ENCODE data around the gene SERPINC1. TPM values are rescaled to one million over a fixed set of nuclear protein-coding genes. Genes with fewer than 3 reads are reported as not detected.
"Not testable (repeated sequence)": the region's sequence is repeated elsewhere in the genome, so short reads cannot be mapped to it uniquely, and the experiment has no call there.

SERPINC1 gene
- total RNA-seq, 3 donors from 2014 or later, result 0.34 to 0.96 (median 0.52) TPM

DNA sequence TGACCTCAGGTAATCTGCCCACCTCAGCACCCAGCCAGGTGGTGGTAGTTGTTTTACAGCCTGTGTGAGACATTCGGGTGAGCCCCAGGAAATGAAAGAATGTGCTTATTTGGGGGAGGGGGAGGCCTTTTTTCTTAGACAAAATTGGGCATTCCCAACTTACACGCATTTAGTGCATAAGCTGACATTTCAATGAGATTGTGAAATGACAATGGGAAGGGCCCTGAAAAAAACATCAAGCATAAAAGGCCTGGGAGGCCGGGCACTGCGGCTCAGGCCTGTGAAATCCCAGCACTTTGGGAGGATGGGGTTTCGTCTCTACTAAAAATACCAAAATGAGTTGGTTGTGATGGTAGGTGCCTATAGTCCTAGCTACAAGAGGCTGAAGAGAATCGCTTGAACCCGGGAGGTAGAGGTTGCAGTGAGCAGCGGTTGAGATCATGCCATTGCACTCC is 54.3 kb downstream of the SERPINC1 start:
- peak; percentile 1 to 13 for ATAC-seq
- no peaks in the 10 kb centered on the region for H3K9me3 Mint-ChIP-seq
- H3K4me1 Mint-ChIP-seq (ENCODE audit: low read depth), result peaks cover 22% of the 10 kb centered on the region
- peak overlapping the region; percentile 91 for H3K4me3 Mint-ChIP-seq
- DNase-seq, result no peak
- H3K27me3 Mint-ChIP-seq (ENCODE audit: low read depth), result no peaks in the 10 kb centered on the region
- H3K36me3 Mint-ChIP-seq (ENCODE audit: insufficient read depth), result peaks cover 64% of the 10 kb centered on the region

DNA sequence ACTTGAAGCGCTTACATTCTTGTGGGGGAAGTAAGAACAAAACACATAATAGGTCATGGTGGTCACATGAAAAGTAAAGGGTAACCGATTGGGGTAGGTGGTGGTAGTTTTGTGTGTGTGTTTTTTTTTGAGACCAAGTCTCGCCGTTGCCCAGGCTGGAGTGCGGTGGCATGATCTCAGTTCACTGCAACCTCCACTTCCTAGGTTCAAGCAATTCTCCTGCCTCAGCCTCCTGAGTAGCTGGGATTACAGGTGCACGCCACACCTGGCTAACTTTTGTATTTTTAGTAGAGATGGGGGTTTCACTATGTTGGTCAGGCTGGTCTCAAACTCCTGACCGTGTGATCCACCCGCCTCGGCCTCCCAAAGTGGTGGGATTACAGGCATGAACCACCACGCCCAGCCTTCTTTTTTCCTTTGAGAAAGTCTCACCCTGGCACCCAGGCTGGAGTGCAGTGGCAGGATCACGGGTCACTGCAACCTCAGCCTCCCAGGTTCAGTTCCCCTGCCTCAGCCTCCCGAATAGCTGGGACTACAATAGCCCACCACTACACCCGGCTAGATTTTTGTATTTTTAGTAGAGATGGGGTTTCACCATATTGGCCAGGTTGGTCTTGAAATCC is 54.9 kb downstream of the SERPINC1 start:
- Mint-ChIP-seq H3K36me3 (ENCODE audit: insufficient read depth) (peaks cover 63% of the 10 kb centered on the region), H3K4me3 (peak overlapping the region; percentile 91), H3K4me1 (ENCODE audit: low read depth) (peaks cover 22% of the 10 kb centered on the region)
- peak; percentile 25 to 28 for ATAC-seq
- DNase-seq; H3K9me3 Mint-ChIP-seq; H3K27me3 Mint-ChIP-seq (ENCODE audit: low read depth): not testable (repeated sequence)

DNA sequence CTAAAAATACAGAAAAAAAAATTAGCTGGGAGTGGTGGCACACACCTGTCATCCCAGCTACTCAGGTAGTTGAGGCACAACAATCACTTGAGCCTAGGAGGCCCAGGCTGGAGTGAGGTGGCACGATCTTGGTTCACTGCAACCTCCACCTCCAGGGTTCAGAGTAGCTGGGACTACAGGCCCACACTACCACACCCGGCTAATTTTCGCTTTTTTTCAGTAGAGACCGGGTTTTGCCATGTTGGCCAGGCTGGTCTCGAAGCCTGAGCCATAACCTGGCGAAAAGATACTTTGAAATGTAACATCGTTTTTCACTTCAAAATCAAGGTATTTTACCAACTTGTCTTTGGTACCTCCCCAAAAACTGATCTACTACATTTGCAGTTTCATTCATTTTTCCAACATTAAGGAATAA is 55.4 kb downstream of the SERPINC1 start:
- H3K27me3 Mint-ChIP-seq (ENCODE audit: low read depth), result no peaks in the 10 kb centered on the region
- peaks cover 22% of the 10 kb centered on the region for H3K4me1 Mint-ChIP-seq (ENCODE audit: low read depth)
- DNase-seq (no peak), ATAC-seq (peak; percentile 28 to 40)
- peaks cover 58% of the 10 kb centered on the region for H3K36me3 Mint-ChIP-seq (ENCODE audit: insufficient read depth)
- H3K9me3 Mint-ChIP-seq, result no peaks in the 10 kb centered on the region
- H3K4me3 Mint-ChIP-seq, result peak overlapping the region; percentile 31

DNA sequence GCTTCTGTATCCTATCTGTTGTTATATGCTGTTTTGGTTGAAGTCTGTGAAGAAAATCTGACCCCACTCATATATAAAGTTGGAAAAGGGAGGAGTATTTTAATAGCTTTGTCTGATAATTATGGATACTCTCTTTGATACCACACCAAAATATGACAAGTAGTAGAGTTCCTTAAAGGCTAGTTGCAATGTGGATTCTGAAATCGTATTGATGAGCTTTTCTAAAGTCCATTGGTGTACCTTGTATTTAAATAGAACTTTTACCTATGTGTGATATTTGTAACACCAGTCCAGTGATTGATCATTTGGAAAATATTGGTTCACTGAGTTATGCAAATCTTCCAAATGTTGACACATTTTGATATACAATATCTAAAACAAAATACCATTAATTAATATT is 57.1 kb downstream of the SERPINC1 start:
- H3K9me3 Mint-ChIP-seq, result no peaks in the 10 kb centered on the region
- peaks cover 54% of the 10 kb centered on the region for H3K36me3 Mint-ChIP-seq (ENCODE audit: insufficient read depth)
- peaks cover 13% of the 10 kb centered on the region for H3K4me1 Mint-ChIP-seq (ENCODE audit: low read depth)
- ATAC-seq (no peak), DNase-seq (no peak)
- no peak overlapping the region for H3K4me3 Mint-ChIP-seq
- H3K27me3 Mint-ChIP-seq (ENCODE audit: low read depth), result no peaks in the 10 kb centered on the region

DNA sequence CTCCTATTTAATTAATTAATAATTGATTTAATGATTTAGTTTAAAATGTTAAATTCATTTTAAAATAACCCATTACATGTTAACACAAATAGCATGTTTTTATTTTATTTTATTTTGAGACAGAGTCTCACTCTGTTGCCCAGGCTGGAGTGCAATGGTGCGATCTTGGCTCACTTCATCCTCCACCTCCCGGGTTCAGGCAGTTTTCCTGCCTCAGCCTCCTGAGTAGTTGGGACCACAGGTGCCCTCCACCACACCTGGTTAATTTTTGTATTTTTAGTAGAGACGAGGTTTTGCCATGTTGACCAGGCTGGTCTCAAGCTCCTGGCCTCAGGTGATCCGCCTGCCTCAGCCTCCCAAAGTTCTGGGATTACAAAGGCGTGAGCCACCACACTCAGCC is 57.6 kb downstream of the SERPINC1 start:
- H3K9me3 Mint-ChIP-seq; H3K27me3 Mint-ChIP-seq (ENCODE audit: low read depth); ATAC-seq; H3K4me3 Mint-ChIP-seq; DNase-seq; H3K4me1 Mint-ChIP-seq (ENCODE audit: low read depth): not testable (repeated sequence)
- H3K36me3 Mint-ChIP-seq (ENCODE audit: insufficient read depth), result peaks cover 53% of the 10 kb centered on the region

DNA sequence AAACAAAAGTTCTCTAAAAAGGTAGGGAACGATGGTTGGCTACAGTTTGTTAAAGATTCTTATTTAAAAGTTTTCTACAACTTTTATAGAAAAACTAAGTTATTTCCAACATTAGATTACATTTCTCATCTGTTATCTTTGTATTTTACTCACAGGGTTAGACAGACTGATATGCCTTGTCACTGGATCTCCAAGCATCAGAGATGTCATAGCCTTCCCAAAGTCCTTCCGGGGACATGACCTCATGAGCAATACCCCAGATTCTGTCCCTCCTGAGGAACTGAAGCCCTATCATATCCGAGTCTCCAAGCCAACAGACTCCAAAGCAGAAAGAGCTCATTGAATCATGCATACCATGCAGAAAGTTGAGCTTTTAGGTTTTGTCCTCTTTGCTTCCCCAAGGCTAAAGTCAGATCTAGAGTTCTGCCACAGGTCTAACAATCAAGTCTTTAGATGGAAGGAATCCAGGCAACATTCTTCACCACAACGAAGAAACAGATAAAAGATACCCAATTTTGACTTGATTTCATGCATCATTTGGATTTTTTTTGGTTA is 59.7 kb downstream of the SERPINC1 start:
- Mint-ChIP-seq H3K27me3 (ENCODE audit: low read depth) (no peaks in the 10 kb centered on the region), H3K9me3 (no peaks in the 10 kb centered on the region), H3K36me3 (ENCODE audit: insufficient read depth) (peaks cover 47% of the 10 kb centered on the region), H3K4me3 (no peak overlapping the region), H3K4me1 (ENCODE audit: low read depth) (no peaks in the 10 kb centered on the region)
- ATAC-seq (no peak), DNase-seq (no peak)

DNA sequence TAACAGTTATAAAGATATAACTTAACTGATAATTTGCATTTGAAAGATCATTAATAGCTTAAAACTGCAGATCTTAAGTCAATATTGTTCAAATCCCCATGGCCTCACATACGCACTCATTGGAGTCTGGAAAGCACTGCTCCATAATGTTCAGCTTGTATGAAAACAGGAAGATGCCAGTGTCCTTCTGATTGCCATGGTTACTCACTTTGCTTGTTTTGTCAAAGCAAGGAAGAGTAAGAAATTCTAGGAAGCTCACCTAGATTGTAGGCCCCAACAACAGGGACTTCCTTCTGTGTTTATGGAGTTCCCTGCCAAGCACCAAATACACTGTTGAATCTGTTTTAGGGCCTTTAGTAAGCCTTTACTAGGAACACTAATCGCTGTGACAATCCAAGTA is 60.2 kb downstream of the SERPINC1 start:
- H3K9me3 Mint-ChIP-seq, result no peaks in the 10 kb centered on the region
- peaks cover 45% of the 10 kb centered on the region for H3K36me3 Mint-ChIP-seq (ENCODE audit: insufficient read depth)
- no peak overlapping the region for H3K4me3 Mint-ChIP-seq
- ATAC-seq (no peak), DNase-seq (no peak)
- H3K27me3 Mint-ChIP-seq (ENCODE audit: low read depth), result no peaks in the 10 kb centered on the region
- H3K4me1 Mint-ChIP-seq (ENCODE audit: low read depth), result no peaks in the 10 kb centered on the region

DNA sequence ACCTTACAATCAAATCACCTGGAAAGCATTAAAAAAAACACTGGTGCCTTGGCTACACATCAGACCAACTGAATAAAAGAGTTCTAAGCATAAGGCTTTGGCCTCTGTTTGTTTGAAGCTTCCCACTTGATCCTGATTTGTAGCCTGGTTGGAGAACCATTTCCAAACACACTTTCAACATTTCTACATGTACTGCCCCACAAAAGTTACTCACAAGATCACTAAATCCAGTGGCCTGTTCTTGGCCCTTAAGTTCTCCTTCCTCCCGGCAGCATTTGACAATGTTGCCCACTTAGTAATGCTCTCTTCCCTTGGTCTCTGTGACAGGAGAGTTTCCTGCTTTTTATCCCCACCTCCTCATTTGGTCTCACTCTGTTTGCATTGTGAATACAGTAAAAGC is 61.1 kb downstream of the SERPINC1 start:
- no peaks in the 10 kb centered on the region for H3K9me3 Mint-ChIP-seq
- H3K27me3 Mint-ChIP-seq (ENCODE audit: low read depth), result no peaks in the 10 kb centered on the region
- peaks cover 45% of the 10 kb centered on the region for H3K36me3 Mint-ChIP-seq (ENCODE audit: insufficient read depth)
- H3K4me1 Mint-ChIP-seq (ENCODE audit: low read depth), result no peaks in the 10 kb centered on the region
- H3K4me3 Mint-ChIP-seq, result no peak overlapping the region
- DNase-seq (no peak), ATAC-seq (no peak)

Other genes with a start within 250 kb of the SERPINC1 start
- gene ANKRD45, start 247.5 kb downstream of the SERPINC1 start, total RNA-seq, result not detected
- gene KLHL20, start 202.3 kb downstream of the SERPINC1 start, total RNA-seq, result 10 to 100 TPM; 16.5 to 17.6 (median 16.9) TPM
- gene DARS2, start 92.7 kb downstream of the SERPINC1 start, total RNA-seq, result 10 to 100 TPM; 30.7 to 38.6 (median 35.5) TPM
- 10 to 100 TPM; 13.9 to 15.9 (median 15.1) TPM for gene CENPL, start 92.4 kb downstream of the SERPINC1 start, total RNA-seq
- 100 to 1,000 TPM; 836 to 968 (median 925) TPM for gene GAS5, start 49.3 kb downstream of the SERPINC1 start, total RNA-seq
- gene ZBTB37, start 48.9 kb downstream of the SERPINC1 start, total RNA-seq, result 1 to 10 TPM; 5.8 to 8.1 (median 7.7) TPM
- gene RC3H1, start 105.0 kb upstream of the SERPINC1 start, total RNA-seq, result 10 to 100 TPM; 37.1 to 40.3 (median 39.7) TPM
- 10 to 100 TPM; 16.9 to 23.2 (median 22.3) TPM for gene RABGAP1L, start 242.2 kb upstream of the SERPINC1 start, total RNA-seq

All from activated T-cell treated with anti-CD3 and anti-CD28 coated beads, Interleukin-2, amount 50 U/mL, for 4 hours (primary cell).